Common myeloid progenitor, CD34-positive (primary cell): Measurements from ENCODE around the gene CCL24.

Experiments
- CTCF ChIA-PET: fragments of 350-600 bp; sonication (Branson Sonifier 250); formaldehyde crosslinking; loops from one replicate; lab custom pipeline; 2021; ENCODE audit warnings: antibody characterized with exemption; lab: Charles Lee
- POLR2A ChIA-PET: fragments of 350-600 bp; sonication (Branson Sonifier 250); formaldehyde crosslinking; loops from one replicate; lab custom pipeline; 2021; ENCODE audit warnings: antibody characterized with exemption; lab: Charles Lee
- DNase-seq, 3 donors: peaks; one replicate each; pipeline versions ENCODE4 v3.0.0 to v3.0.0-alpha.2; 2013
- H3K27ac ChIP-seq, 2 experiments: 1 replicate in 1 of 2; 2 replicates in 1 of 2; pipeline ENCODE4 v1.7.0; 2013; ENCODE audit warnings: inconsistent platforms in 2 of 2, low read length in 2 of 2, mild to moderate bottlenecking in 2 of 2, low read depth in 1 of 2, moderate library complexity in 1 of 2; ENCODE audit not compliant: severe bottlenecking in 2 of 2, insufficient read depth in 1 of 2, poor library complexity in 1 of 2
- H3K27me3 ChIP-seq, 5 experiments: replicated peaks in 2 of 5; 1 replicate in 3 of 5; 2 replicates in 2 of 5; pipeline versions ENCODE4 v1.6.1 to v1.7.0; 2013; ENCODE audit warnings: low read length in 4 of 5, mild to moderate bottlenecking in 2 of 5, moderate library complexity in 2 of 5, inconsistent platforms in 1 of 5; ENCODE audit not compliant: insufficient read depth in 5 of 5, control insufficient read depth in 4 of 5
- H3K36me3 ChIP-seq, 4 experiments: 1 replicate in 2 of 4; 2 replicates in 2 of 4; pipeline versions ENCODE4 v1.6.1 to v1.7.0; 2013; ENCODE audit warnings: low read length in 3 of 4, control low read depth in 1 of 4, mild to moderate bottlenecking in 1 of 4; ENCODE audit not compliant: control insufficient read depth in 4 of 4, insufficient read depth in 4 of 4
- H3K4me1 ChIP-seq, 4 experiments: 1 replicate in 3 of 4; 2 replicates in 1 of 4; pipeline versions ENCODE4 v1.6.1 to v1.7.1; 2013; ENCODE audit warnings: low read length in 3 of 4, mild to moderate bottlenecking in 3 of 4, control low read depth in 1 of 4, inconsistent platforms in 1 of 4, moderate library complexity in 1 of 4; ENCODE audit not compliant: control insufficient read depth in 4 of 4, insufficient read depth in 4 of 4; ENCODE audit errors: control extremely low read depth in 1 of 4
- H3K4me3 ChIP-seq, 7 experiments: 1 replicate in 4 of 7; 2 replicates in 3 of 7; pipeline versions ENCODE4 v1.5.1 to v1.7.0; 2013; ENCODE audit warnings: mild to moderate bottlenecking in 7 of 7, low read length in 6 of 7, moderate library complexity in 6 of 7, inconsistent platforms in 2 of 7, low read depth in 2 of 7, control low read depth in 1 of 7; ENCODE audit not compliant: insufficient read depth in 4 of 7, control insufficient read depth in 1 of 7; ENCODE audit errors: extremely low read depth in 1 of 7
- H3K9me3 ChIP-seq, 5 experiments: 1 replicate in 4 of 5; 2 replicates in 1 of 5; pipeline versions ENCODE4 v1.6.1 to v1.7.1; 2013; ENCODE audit warnings: low read length in 4 of 5, mild to moderate bottlenecking in 2 of 5, inconsistent platforms in 1 of 5, low read depth in 1 of 5, moderate library complexity in 1 of 5; ENCODE audit not compliant: control insufficient read depth in 4 of 5, insufficient read depth in 2 of 5; ENCODE audit errors: control extremely low read depth in 1 of 5
- WGBS: methylation state at CpG from one replicate; pipeline ENCODE4 v1.1.5; 2013; ENCODE audit not compliant: insufficient coverage; 5-methylcytosine and 5-hydroxymethylcytosine counted together

Gene CCL24

GRCh38 chr7:75820688-75821087, 7.1 kb upstream of the CCL24 start:
- Histone ChIP-seq H3K4me1 (no peaks in the 10 kb centered on the region), H3K36me3 (no peaks in the 10 kb centered on the region), H3K27ac (no peak overlapping the region), H3K9me3 (no peaks in the 10 kb centered on the region), H3K27me3 (no peaks in the 10 kb centered on the region), H3K4me3 (no peak overlapping the region)
- CTCF ChIA-PET: no interaction called here
- no CpG with 5 or more reads among the region's 1 CpG for WGBS
- no peak for DNase-seq
- POLR2A ChIA-PET: no interaction called here

GRCh38 chr7:75819711-75820110, 6.1 kb upstream of the CCL24 start:
- H3K4me3 ChIP-seq: no peak overlapping the region
- no peaks in the 10 kb centered on the region for H3K9me3 ChIP-seq
- H3K36me3 ChIP-seq: no peaks in the 10 kb centered on the region
- ChIA-PET CTCF (no interaction called here), POLR2A (no interaction called here)
- DNase-seq: no peak
- H3K27me3 ChIP-seq: peaks cover 0 to 2% (median 0%) of the 10 kb centered on the region in 5 experiments
- H3K4me1 ChIP-seq: no peaks in the 10 kb centered on the region
- no peak overlapping the region for H3K27ac ChIP-seq
- WGBS: 90% methylated on average over 2 of the region's 2 CpGs

- DNase-seq: no peak
- 0% methylated on average over 1 of the region's 5 CpGs for WGBS
- Histone ChIP-seq H3K9me3 (no peaks in the 10 kb centered on the region), H3K27ac (no peak overlapping the region), H3K27me3 (peaks cover 0 to 6% (median 0%) of the 10 kb centered on the region in 5 experiments), H3K4me1 (peaks cover 0 to 6% (median 4%) of the 10 kb centered on the region in 4 experiments), H3K36me3 (no peaks in the 10 kb centered on the region), H3K4me3 (no peak overlapping the region)
- POLR2A ChIA-PET: no interaction called here
- CTCF ChIA-PET: no interaction called here
Observed at GRCh38 chr7:75818472-75818871, 4.9 kb upstream of the CCL24 start.

DNA sequence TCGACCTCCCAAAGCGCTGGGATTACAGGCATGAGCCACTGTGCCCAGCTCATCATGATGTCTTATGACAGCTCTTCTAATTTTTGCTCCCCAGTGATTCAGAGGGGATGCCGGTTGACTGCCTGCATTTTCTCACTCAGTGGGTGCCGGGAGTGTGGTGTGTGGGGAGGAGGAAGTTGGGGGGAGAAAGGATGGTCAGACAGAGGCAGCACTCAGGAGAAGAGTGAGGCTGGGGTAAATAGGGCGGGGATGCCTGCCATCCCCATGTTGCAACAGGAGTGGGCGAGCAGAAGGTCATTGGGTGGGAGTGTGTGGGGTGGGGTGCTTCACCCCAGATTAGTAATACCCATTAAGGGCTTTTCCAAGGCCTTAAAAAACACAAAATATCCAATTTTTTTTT, 3.5 kb upstream of the CCL24 start:
- no peak for DNase-seq
- Histone ChIP-seq H3K4me3 (no peak overlapping the region), H3K27ac (no peak overlapping the region), H3K36me3 (no peaks in the 10 kb centered on the region), H3K4me1 (peaks cover 0 to 11% (median 7%) of the 10 kb centered on the region in 4 experiments), H3K9me3 (no peaks in the 10 kb centered on the region), H3K27me3 (peaks cover 0 to 6% (median 0%) of the 10 kb centered on the region in 5 experiments)
- ChIA-PET CTCF (no interaction called here), POLR2A (no interaction called here)
- WGBS: 94% methylated on average over 3 of the region's 6 CpGs

DNA sequence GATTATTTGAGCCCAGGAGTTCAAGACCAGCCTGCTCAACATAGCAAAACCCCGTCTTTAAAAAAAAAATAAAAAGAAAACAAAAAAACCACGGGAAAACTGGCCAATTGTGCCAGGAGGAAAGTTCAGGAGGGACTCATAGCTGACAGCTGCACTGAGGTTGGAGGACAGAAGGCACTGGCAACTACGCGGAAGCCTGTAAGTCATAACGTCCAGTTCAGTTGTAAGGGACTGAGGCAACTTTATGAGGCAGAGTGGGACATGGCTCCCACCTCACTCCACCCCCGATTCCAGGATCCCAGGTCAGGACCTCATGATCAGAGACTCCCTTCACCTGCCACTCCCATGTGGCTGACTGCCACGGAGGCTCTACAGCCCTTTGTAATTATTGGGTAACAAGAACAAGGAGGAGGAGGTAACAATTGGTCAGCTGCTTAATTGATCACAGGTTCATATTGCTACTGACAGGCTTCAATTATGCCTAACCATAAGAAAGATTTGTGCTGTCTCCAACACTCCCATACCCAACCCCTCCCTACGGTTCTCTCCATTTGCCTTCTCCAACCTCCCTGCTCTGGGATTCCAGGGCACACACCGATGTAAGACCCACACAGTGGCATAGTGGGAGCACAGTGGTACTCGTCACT, 1.9 kb upstream of the CCL24 start:
- DNase-seq: no peak
- POLR2A ChIA-PET: interaction anchor here (0.6 kb wide), 1 partner anchor 215 kb away, joined by 3 read pairs; no protein-coding TSS in a partner anchor
- Histone ChIP-seq H3K9me3 (no peaks in the 10 kb centered on the region), H3K27ac (no peak overlapping the region), H3K27me3 (peaks cover 0 to 6% (median 0%) of the 10 kb centered on the region in 5 experiments), H3K4me3 (no peak overlapping the region), H3K4me1 (peaks cover 0 to 11% (median 7%) of the 10 kb centered on the region in 4 experiments), H3K36me3 (no peaks in the 10 kb centered on the region)
- 84% methylated on average over 9 of the region's 10 CpGs for WGBS
- CTCF ChIA-PET: no interaction called here

DNA sequence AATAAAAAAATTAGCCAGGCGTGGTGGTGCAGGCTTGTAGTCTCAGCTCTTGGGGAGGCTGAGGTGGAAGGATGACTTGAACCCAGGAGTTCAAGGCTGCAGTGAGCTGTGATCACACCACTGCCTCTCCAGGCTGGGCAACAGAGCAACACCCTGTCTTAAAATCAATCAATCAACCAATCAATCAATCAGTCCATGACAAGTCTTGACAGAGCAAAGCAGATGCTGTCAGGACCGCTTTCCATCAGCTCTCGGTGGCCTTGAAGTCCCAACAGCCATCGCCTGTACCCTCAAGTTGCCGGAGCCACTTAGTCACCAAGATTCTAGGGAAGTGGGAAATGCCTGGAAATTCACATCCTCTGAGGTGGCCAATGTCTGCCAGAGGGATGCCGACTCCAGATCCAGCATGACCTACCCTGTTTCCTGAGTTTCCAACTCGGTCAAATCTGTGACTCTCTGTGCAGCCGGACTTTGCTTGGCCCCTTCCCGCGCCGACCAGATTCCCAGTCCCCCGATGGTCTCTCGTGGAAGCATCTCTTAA, 871 bp upstream of the CCL24 start:
- Histone ChIP-seq H3K9me3 (no peaks in the 10 kb centered on the region), H3K27me3 (peaks cover 0 to 6% (median 0%) of the 10 kb centered on the region in 5 experiments), H3K4me1 (peaks cover 0 to 11% (median 7%) of the 10 kb centered on the region in 4 experiments), H3K4me3 (no peak overlapping the region), H3K27ac (no peak overlapping the region), H3K36me3 (no peaks in the 10 kb centered on the region)
- ChIA-PET POLR2A (no interaction called here), CTCF (interaction anchor here (0.8 to 1.4 kb wide), 2 partner anchors 9 to 65 kb away, joined by 3 to 4 read pairs; no protein-coding TSS in a partner anchor)
- WGBS: 92% methylated on average over 10 of the region's 13 CpGs
- DNase-seq: no peak

GRCh38 chr7:75813084-75813483, 522 bp downstream of the CCL24 start:
- Histone ChIP-seq H3K4me3 (no peak overlapping the region), H3K27me3 (peaks cover 0 to 6% (median 0%) of the 10 kb centered on the region in 5 experiments), H3K36me3 (no peaks in the 10 kb centered on the region), H3K9me3 (peaks cover 0 to 1% (median 1%) of the 10 kb centered on the region in 5 experiments), H3K27ac (no peak overlapping the region), H3K4me1 (peaks cover 0 to 11% (median 7%) of the 10 kb centered on the region in 4 experiments)
- DNase-seq: no peak
- ChIA-PET CTCF (interaction anchor here (1.4 kb wide), 1 partner anchor 11 kb away, joined by 4 read pairs; no protein-coding TSS in a partner anchor), POLR2A (no interaction called here)
- WGBS: 100% methylated on average over 2 of the region's 3 CpGs
